HepG2 (cell line): ENCODE results near the gene CNTNAP1. TPM values are rescaled to one million over a fixed set of nuclear protein-coding genes. Genes with fewer than 3 reads are reported as not detected.

Source experiments
- CBX1 ChIP-seq: IDR thresholded peaks from one replicate; pipeline ENCODE4 v1.6.1; 2016; ENCODE audit warnings: antibody characterized with exemption, low read depth
- FIP1L1 ChIP-seq: fragments of 200-400 bp; formaldehyde crosslinking; IDR thresholded peaks from 2 replicates; pipeline ENCODE4 v1.6.1; 2018; ENCODE audit warnings: low read depth, mild to moderate bottlenecking, low read length, moderate library complexity, borderline replicate concordance; ENCODE audit not compliant: insufficient read depth
- GABPA ChIP-seq, 2 experiments: IDR thresholded peaks; 2 replicates each; pipeline ENCODE4 v1.6.1; 2011 to 2016; ENCODE audit warnings: low read depth in 2 of 2, low read length in 1 of 2, missing biosample characterization in 1 of 2, missing genetic modification characterization in 1 of 2
- MBD4 ChIP-seq: IDR thresholded peaks from 2 replicates; pipeline ENCODE4 v1.6.1; 2012; ENCODE audit warnings: low read length, inconsistent platforms, borderline replicate concordance
- MEIS2 ChIP-seq: sonication (generic); formaldehyde crosslinking; IDR thresholded peaks from 2 replicates; pipeline ENCODE4 v1.9.0; 2021; ENCODE audit warnings: mild to moderate bottlenecking, missing genetic modification reagents
- NCOA5 ChIP-seq: sonication (generic); formaldehyde crosslinking; IDR thresholded peaks from 2 replicates; pipeline ENCODE4 v1.4.0; 2020; ENCODE audit warnings: missing genetic modification reagents
- NFE2L2 ChIP-seq: fragments of 150-350 bp; IDR thresholded peaks from 2 replicates; pipeline ENCODE4 v1.6.1; 2014; ENCODE audit warnings: low read length
- NR2C2 ChIP-seq: sonication (generic); formaldehyde crosslinking; IDR thresholded peaks from 2 replicates; pipeline ENCODE4 v1.4.0; 2020; ENCODE audit warnings: missing genetic modification reagents, mild to moderate bottlenecking, moderate library complexity, borderline replicate concordance
- PAX8 ChIP-seq: sonication (generic); formaldehyde crosslinking; IDR thresholded peaks from 2 replicates; pipeline ENCODE4 v1.8.0; 2022; ENCODE audit warnings: mild to moderate bottlenecking, missing genetic modification reagents, borderline replicate concordance
- RFX1 ChIP-seq: fragments of 450-650 bp; IDR thresholded peaks from 2 replicates; pipeline ENCODE4 v1.6.1; 2017
- SRSF4 ChIP-seq: fragments of 200-400 bp; formaldehyde crosslinking; IDR thresholded peaks from one replicate; pipeline ENCODE4 v1.6.1; 2018; ENCODE audit warnings: mild to moderate bottlenecking, low read depth, low read length, moderate library complexity; ENCODE audit not compliant: poor library complexity, severe bottlenecking
- TOPORS ChIP-seq: sonication (generic); formaldehyde crosslinking; IDR thresholded peaks from 2 replicates; pipeline ENCODE4 v1.8.0; 2023; ENCODE audit warnings: mild to moderate bottlenecking, missing genetic modification reagents
- ZFAT ChIP-seq: sonication (generic); formaldehyde crosslinking; conservative IDR thresholded peaks from 2 replicates; pipeline ENCODE4 v1.8.1; 2023; ENCODE audit warnings: missing genetic modification reagents, inconsistent platforms
- ZFYVE20 ChIP-seq: sonication (generic); formaldehyde crosslinking; IDR thresholded peaks from 2 replicates; pipeline ENCODE4 v1.8.0; 2023; ENCODE audit warnings: low read depth, mild to moderate bottlenecking, moderate library complexity, missing genetic modification reagents, borderline replicate concordance
- ZNF205 ChIP-seq: IDR thresholded peaks from 2 replicates; pipeline ENCODE4 v1.6.1; 2018; ENCODE audit warnings: missing biosample characterization, missing genetic modification reagents
- ZNF264 ChIP-seq: sonication (generic); formaldehyde crosslinking; IDR thresholded peaks from 2 replicates; pipeline ENCODE4 v1.4.0; 2020; ENCODE audit warnings: missing genetic modification reagents
- ZNF44 ChIP-seq: sonication (generic); formaldehyde crosslinking; IDR thresholded peaks from 2 replicates; pipeline ENCODE4 v1.5.1; 2020; ENCODE audit warnings: mild to moderate bottlenecking, missing genetic modification reagents
- ZNF441 ChIP-seq: sonication (generic); formaldehyde crosslinking; IDR thresholded peaks from 2 replicates; pipeline ENCODE4 v1.7.0; 2021; ENCODE audit warnings: missing genetic modification reagents, borderline replicate concordance
- ZNF572 ChIP-seq: sonication (generic); formaldehyde crosslinking; IDR thresholded peaks from 2 replicates; pipeline ENCODE4 v1.5.1; 2020; ENCODE audit warnings: mild to moderate bottlenecking, missing genetic modification reagents
- ZNF713 ChIP-seq: sonication (generic); formaldehyde crosslinking; IDR thresholded peaks from 2 replicates; pipeline ENCODE4 v1.4.0; 2020; ENCODE audit warnings: mild to moderate bottlenecking, missing genetic modification reagents
- ZNF746 ChIP-seq: sonication (generic); formaldehyde crosslinking; IDR thresholded peaks from 2 replicates; pipeline ENCODE4 v1.8.0; 2022; ENCODE audit warnings: mild to moderate bottlenecking, missing genetic modification reagents
- ZNF775 ChIP-seq: sonication (generic); formaldehyde crosslinking; IDR thresholded peaks from 2 replicates; pipeline ENCODE4 v1.4.0; 2020; ENCODE audit warnings: missing genetic modification reagents, mild to moderate bottlenecking, moderate library complexity, borderline replicate concordance
- polyA plus RNA-seq, 8 experiments: library from polyadenylated mRNA; depleted of rRNA in 3 of 8; stranded (reverse) in 7 of 8; unstranded in 1 of 8; fragments of >200 nt; fragmentation: Illumina TruSeq in 4 of 8; extraction: Trizol in 4 of 8; gene quantifications; 2 replicates each; pipeline versions ENCODE4 v1.2.1 to v1.2.3, GENCODE V29; 2011 to 2016; ENCODE audit warnings: low read depth in 4 of 8, missing spikeins in 1 of 8, mixed read lengths in 1 of 8; ENCODE audit not compliant: insufficient read depth in 1 of 8
- total RNA-seq, 5 experiments: library from RNA; depleted of rRNA; stranded (reverse); fragments of >200 nt; fragmentation: Illumina TruSeq; extraction: Trizol; gene quantifications; 2 replicates each; pipeline ENCODE4 v1.2.3, GENCODE V29; 2016; ENCODE audit warnings: low read depth in 1 of 5
- TF ChIP-seq, protein P1 (sequence below): IDR thresholded peaks from 2 replicates; pipeline ENCODE4 v1.6.1; 2016; ENCODE audit warnings: missing biosample characterization, missing genetic modification reagents, low read depth
- TF ChIP-seq, protein P2 (sequence below): IDR thresholded peaks from 2 replicates; pipeline ENCODE4 v1.6.1; 2012; ENCODE audit warnings: low read depth, low read length, improper control_type of control experiment
- TF ChIP-seq, protein P3 (sequence below): sonication (generic); formaldehyde crosslinking; IDR thresholded peaks from 2 replicates; pipeline ENCODE4 v1.8.0; 2022; ENCODE audit warnings: mild to moderate bottlenecking, missing genetic modification reagents; ENCODE audit not compliant: insufficient replicate concordance

Gene CNTNAP1
- total and polyA plus RNA-seq, 2 of the 13 experiments (the other 11 are each of a cell fraction or from before 2014, with no cell fraction given) = 4.5 to 7.7 TPM

GRCh38 chr17:42677012-42677857 lies 5.1 kb upstream of the CNTNAP1 start (continued):
- TF ChIP-seq ZNF572 (CRISPR knock-in tag) = 0 out of 2 replicates have a peak, but pooled peaks have one; percentile 58
- TF ChIP-seq ZNF264 (CRISPR knock-in tag) = no peak
- TF ChIP-seq ZNF441 (CRISPR knock-in tag) = 0 out of 2 replicates have a peak, but pooled peaks have one; percentile 11
- 0 out of 2 replicates have a peak, but pooled peaks have one; percentile 4 for TF ChIP-seq MEIS2 (CRISPR knock-in tag)
- TF ChIP-seq ZNF205 (CRISPR knock-in tag) = no peak; the same call in 1 of the 2 replicates
- no peak for TF ChIP-seq SRSF4
- TF ChIP-seq ZNF775 (CRISPR knock-in tag) = no peak; the same call in 1 of the 2 replicates
- no peak for TF ChIP-seq ZFYVE20 (CRISPR knock-in tag)
- no peak for TF ChIP-seq NR2C2 (CRISPR knock-in tag)
- TF ChIP-seq GABPA (IDR thresholded peaks at IDR 0.05; ENCODE audit: low read depth, low read length) = no peak
- 0 out of 2 replicates have a peak, but pooled peaks have one; percentile 6 for TF ChIP-seq GABPA (CRISPR knock-in tag; IDR thresholded peaks at IDR 0.05; ENCODE audit: low read depth)
- no peak for TF ChIP-seq ZFAT (CRISPR knock-in tag)
- TF ChIP-seq, protein P1, sequence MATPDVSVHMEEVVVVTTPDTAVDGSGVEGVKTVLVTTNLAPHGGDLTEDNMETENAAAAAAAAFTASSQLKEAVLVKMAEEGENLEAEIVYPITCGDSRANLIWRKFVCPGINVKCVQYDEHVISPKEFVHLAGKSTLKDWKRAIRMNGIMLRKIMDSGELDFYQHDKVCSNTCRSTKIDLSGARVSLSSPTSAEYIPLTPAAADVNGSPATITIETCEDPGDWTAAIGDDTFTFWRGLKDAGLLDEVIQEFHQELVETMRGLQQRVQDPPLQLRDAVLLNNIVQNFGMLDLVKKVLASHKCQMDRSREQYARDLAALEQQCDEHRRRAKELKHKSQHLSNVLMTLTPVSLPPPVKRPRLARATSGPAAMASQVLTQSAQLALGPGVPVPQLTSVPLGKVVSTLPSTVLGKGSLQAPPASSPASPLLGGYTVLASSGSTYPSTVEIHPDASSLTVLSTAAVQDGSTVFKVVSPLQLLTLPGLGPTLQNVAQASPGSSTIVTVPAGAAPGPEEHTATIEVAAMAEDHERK (CRISPR knock-in tag) = no peak
- no peak for TF ChIP-seq PAX8 (CRISPR knock-in tag)
- no peak for TF ChIP-seq CBX1
- no peak for TF ChIP-seq NCOA5 (CRISPR knock-in tag)
- TF ChIP-seq, protein P2, sequence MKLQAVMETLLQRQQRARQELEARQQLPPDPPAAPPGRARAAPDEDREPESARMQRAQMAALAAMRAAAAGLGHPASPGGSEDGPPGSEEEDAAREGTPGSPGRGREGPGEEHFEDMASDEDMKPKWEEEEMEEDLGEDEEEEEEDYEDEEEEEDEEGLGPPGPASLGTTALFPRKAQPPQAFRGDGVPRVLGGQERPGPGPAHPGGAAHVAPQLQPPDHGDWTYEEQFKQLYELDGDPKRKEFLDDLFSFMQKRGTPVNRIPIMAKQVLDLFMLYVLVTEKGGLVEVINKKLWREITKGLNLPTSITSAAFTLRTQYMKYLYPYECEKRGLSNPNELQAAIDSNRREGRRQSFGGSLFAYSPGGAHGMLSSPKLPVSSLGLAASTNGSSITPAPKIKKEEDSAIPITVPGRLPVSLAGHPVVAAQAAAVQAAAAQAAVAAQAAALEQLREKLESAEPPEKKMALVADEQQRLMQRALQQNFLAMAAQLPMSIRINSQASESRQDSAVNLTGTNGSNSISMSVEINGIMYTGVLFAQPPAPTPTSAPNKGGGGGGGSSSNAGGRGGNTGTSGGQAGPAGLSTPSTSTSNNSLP = no peak
- TF ChIP-seq FIP1L1 = no peak
- TF ChIP-seq, protein P3, sequence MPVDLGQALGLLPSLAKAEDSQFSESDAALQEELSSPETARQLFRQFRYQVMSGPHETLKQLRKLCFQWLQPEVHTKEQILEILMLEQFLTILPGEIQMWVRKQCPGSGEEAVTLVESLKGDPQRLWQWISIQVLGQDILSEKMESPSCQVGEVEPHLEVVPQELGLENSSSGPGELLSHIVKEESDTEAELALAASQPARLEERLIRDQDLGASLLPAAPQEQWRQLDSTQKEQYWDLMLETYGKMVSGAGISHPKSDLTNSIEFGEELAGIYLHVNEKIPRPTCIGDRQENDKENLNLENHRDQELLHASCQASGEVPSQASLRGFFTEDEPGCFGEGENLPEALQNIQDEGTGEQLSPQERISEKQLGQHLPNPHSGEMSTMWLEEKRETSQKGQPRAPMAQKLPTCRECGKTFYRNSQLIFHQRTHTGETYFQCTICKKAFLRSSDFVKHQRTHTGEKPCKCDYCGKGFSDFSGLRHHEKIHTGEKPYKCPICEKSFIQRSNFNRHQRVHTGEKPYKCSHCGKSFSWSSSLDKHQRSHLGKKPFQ (CRISPR knock-in tag) = no peak
- no peak for TF ChIP-seq RFX1
- TF ChIP-seq ZNF44 (CRISPR knock-in tag) = no peak
- TF ChIP-seq TOPORS (CRISPR knock-in tag) = no peak
- no peak for TF ChIP-seq MBD4
- TF ChIP-seq NFE2L2 = no peak
- TF ChIP-seq ZNF713 (CRISPR knock-in tag) = no peak
- TF ChIP-seq ZNF746 (CRISPR knock-in tag) = no peak; the same call in 1 of the 2 replicates
